ENCODE results near the gene HHIP. TPM values are rescaled to one million over a fixed set of nuclear protein-coding genes. Genes with fewer than 3 reads are reported as not detected.

Gene HHIP
- total and polyA plus RNA-seq, 9 donors: 0.43 to 4.2 (median 1.1) TPM

GRCh38 chr4:144634978-144635747 is 10.8 kb upstream of the HHIP start:
- intact Hi-C loops (cut with DNase I): no loop called here
- no peak overlapping the region for H3K27ac ChIP-seq
- no peak for DNase-seq
- no peaks in the 10 kb centered on the region for H3K36me3 ChIP-seq
- 85 to 90% (median 88%) methylated on average over 6 of the region's 6 CpGs for WGBS, 3 donors
- H3K4me1 ChIP-seq (ENCODE audit: insufficient read depth): no peaks in the 10 kb centered on the region
- TF ChIP-seq EP300 (IDR thresholded peaks at IDR 0.05): no peak
- no peak for TF ChIP-seq POLR2A (IDR thresholded peaks at IDR 0.05)
- TF ChIP-seq CTCF (IDR thresholded peaks at IDR 0.05): no peak
- H3K27me3 ChIP-seq: no peaks in the 10 kb centered on the region
- H3K4me3 ChIP-seq: no peak overlapping the region
- H3K9me3 ChIP-seq: no peaks in the 10 kb centered on the region

- WGBS, 3 donors: 60 to 63% (median 62%) methylated on average over 12 of the region's 12 CpGs
- H3K27me3 ChIP-seq: no peaks in the 10 kb centered on the region
- no peak overlapping the region for H3K27ac ChIP-seq
- no peak for DNase-seq
- no peaks in the 10 kb centered on the region for H3K4me1 ChIP-seq (ENCODE audit: insufficient read depth)
- no peaks in the 10 kb centered on the region for H3K9me3 ChIP-seq
- TF ChIP-seq POLR2A (IDR thresholded peaks at IDR 0.05) (no peak), EP300 (IDR thresholded peaks at IDR 0.05) (no peak), CTCF (IDR thresholded peaks at IDR 0.05) (no peak)
- no peak overlapping the region for H3K4me3 ChIP-seq
- no peaks in the 10 kb centered on the region for H3K36me3 ChIP-seq
- intact Hi-C loops (cut with DNase I): no loop called here
Measured at GRCh38 chr4:144644368-144645101, 1.4 kb upstream of the HHIP start.

- H3K27ac ChIP-seq: peak overlapping the region; percentile 17 to 58
- intact Hi-C loops (cut with DNase I): no loop called here
Measured at GRCh38 chr4:144645102-144645630, 790 bp upstream of the HHIP start.

More at GRCh38 chr4:144645102-144645630, 790 bp upstream of the HHIP start:
- peak; percentile 12 to 49 (median 39) for DNase-seq
- TF ChIP-seq CTCF (IDR thresholded peaks at IDR 0.05): no peak
- no peak for TF ChIP-seq POLR2A (IDR thresholded peaks at IDR 0.05)
- TF ChIP-seq EP300 (IDR thresholded peaks at IDR 0.05): no peak
- Histone ChIP-seq H3K4me1 (ENCODE audit: insufficient read depth) (no peaks in the 10 kb centered on the region), H3K4me3 (peak overlapping the region; percentile 43), H3K36me3 (no peaks in the 10 kb centered on the region), H3K9me3 (no peaks in the 10 kb centered on the region), H3K27me3 (no peaks in the 10 kb centered on the region)
- 13 to 15% (median 15%) methylated on average over 28 to 29 of the region's 29 CpGs for whole genome bisulfite sequencing, 3 donors
